Measurements from ENCODE around the gene COL13A1. TPM values are rescaled to one million over a fixed set of nuclear protein-coding genes. Genes with fewer than 3 reads are reported as not detected.

Gene COL13A1
- total RNA-seq, 3 donors from 2014 or later (not counting 1 experiment from before 2014, with no cell fraction given) = 5.2 to 22.0 (median 10.3) TPM

GRCh38 chr10:69894156-69894555, 92.5 kb downstream of the COL13A1 start:
- TF ChIP-seq CTCF (IDR thresholded peaks at IDR 0.05) = no peak
- Histone ChIP-seq H3K36me3 (ENCODE audit: control insufficient read depth, insufficient read depth, low read length) (no peaks in the 10 kb centered on the region), H3K9me3 (ENCODE audit: control insufficient read depth, insufficient read depth, low read length) (no peaks in the 10 kb centered on the region), H3K27me3 (ENCODE audit: control insufficient read depth, insufficient read depth, low read length) (no peaks in the 10 kb centered on the region), H3K27ac (ENCODE audit: low read length) (no peak overlapping the region), H3K4me1 (ENCODE audit: control insufficient read depth, insufficient read depth, low read length) (no peaks in the 10 kb centered on the region), H3K4me3 (ENCODE audit: low read length) (no peak overlapping the region)
- H3K27ac Mint-ChIP-seq = no peak overlapping the region
- intact Hi-C loops (cut with micrococcal nuclease) = no loop called here
- H3K4me1 Mint-ChIP-seq = peaks cover 0 to 4% of the 10 kb centered on the region in 2 donors
- 88% methylated on average over 1 of the region's 1 CpG for WGBS (ENCODE audit: insufficient coverage)
- no peak overlapping the region for H3K4me3 Mint-ChIP-seq
- H3K27me3 Mint-ChIP-seq (ENCODE audit: low read depth in 2 of 2) = no peaks in the 10 kb centered on the region
- DNase-seq (no peak), ATAC-seq (no peak)
- H3K36me3 Mint-ChIP-seq = no peaks in the 10 kb centered on the region
- H3K9me3 Mint-ChIP-seq = no peaks in the 10 kb centered on the region

GRCh38 chr10:69895759-69896158, 94.1 kb downstream of the COL13A1 start:
- no peaks in the 10 kb centered on the region for H3K4me1 ChIP-seq (ENCODE audit: control insufficient read depth, insufficient read depth, low read length)
- Mint-ChIP-seq H3K4me3 (no peak overlapping the region), H3K27ac (no peak overlapping the region), H3K27me3 (ENCODE audit: low read depth in 2 of 2) (no peaks in the 10 kb centered on the region), H3K4me1 (peaks cover 0 to 4% of the 10 kb centered on the region in 2 donors), H3K9me3 (no peaks in the 10 kb centered on the region), H3K36me3 (no peaks in the 10 kb centered on the region)
- no peaks in the 10 kb centered on the region for H3K27me3 ChIP-seq (ENCODE audit: control insufficient read depth, insufficient read depth, low read length)
- intact Hi-C loops (cut with micrococcal nuclease) = no loop called here
- DNase-seq (no peak), ATAC-seq (no peak)
- H3K4me3 ChIP-seq (ENCODE audit: low read length) = no peak overlapping the region
- no peak overlapping the region for H3K27ac ChIP-seq (ENCODE audit: low read length)
- H3K36me3 ChIP-seq (ENCODE audit: control insufficient read depth, insufficient read depth, low read length) = no peaks in the 10 kb centered on the region
- WGBS (ENCODE audit: insufficient coverage) = 88% methylated on average over 13 of the region's 13 CpGs
- H3K9me3 ChIP-seq (ENCODE audit: control insufficient read depth, insufficient read depth, low read length) = no peaks in the 10 kb centered on the region
- TF ChIP-seq CTCF (IDR thresholded peaks at IDR 0.05) = no peak

GRCh38 chr10:69896606-69897231, 95.0 kb downstream of the COL13A1 start:
- ATAC-seq (no peak), DNase-seq (no peak)
- 90% methylated on average over 10 of the region's 12 CpGs for WGBS (ENCODE audit: insufficient coverage)
- Mint-ChIP-seq H3K27ac (no peak overlapping the region), H3K4me1 (peaks cover 0 to 10% of the 10 kb centered on the region in 2 donors), H3K4me3 (no peak overlapping the region), H3K27me3 (ENCODE audit: low read depth in 2 of 2) (no peaks in the 10 kb centered on the region), H3K9me3 (no peaks in the 10 kb centered on the region), H3K36me3 (no peaks in the 10 kb centered on the region)
- intact Hi-C loops (cut with micrococcal nuclease) = no loop called here
- Histone ChIP-seq H3K4me1 (ENCODE audit: control insufficient read depth, insufficient read depth, low read length) (no peaks in the 10 kb centered on the region), H3K36me3 (ENCODE audit: control insufficient read depth, insufficient read depth, low read length) (no peaks in the 10 kb centered on the region), H3K4me3 (ENCODE audit: low read length) (no peak overlapping the region), H3K27ac (ENCODE audit: low read length) (no peak overlapping the region), H3K27me3 (ENCODE audit: control insufficient read depth, insufficient read depth, low read length) (no peaks in the 10 kb centered on the region), H3K9me3 (ENCODE audit: control insufficient read depth, insufficient read depth, low read length) (no peaks in the 10 kb centered on the region)
- TF ChIP-seq CTCF (IDR thresholded peaks at IDR 0.05) = no peak

GRCh38 chr10:69897432-69897831, 95.7 kb downstream of the COL13A1 start:
- Histone ChIP-seq H3K27ac (ENCODE audit: low read length) (no peak overlapping the region), H3K9me3 (ENCODE audit: control insufficient read depth, insufficient read depth, low read length) (no peaks in the 10 kb centered on the region), H3K27me3 (ENCODE audit: control insufficient read depth, insufficient read depth, low read length) (no peaks in the 10 kb centered on the region), H3K4me1 (ENCODE audit: control insufficient read depth, insufficient read depth, low read length) (no peaks in the 10 kb centered on the region), H3K36me3 (ENCODE audit: control insufficient read depth, insufficient read depth, low read length) (no peaks in the 10 kb centered on the region), H3K4me3 (ENCODE audit: low read length) (no peak overlapping the region)
- Mint-ChIP-seq H3K4me3 (no peak overlapping the region), H3K4me1 (peaks cover 0 to 10% of the 10 kb centered on the region in 2 donors), H3K36me3 (no peaks in the 10 kb centered on the region), H3K27ac (no peak overlapping the region), H3K9me3 (no peaks in the 10 kb centered on the region), H3K27me3 (ENCODE audit: low read depth in 2 of 2) (no peaks in the 10 kb centered on the region)
- no peak for TF ChIP-seq CTCF (IDR thresholded peaks at IDR 0.05)
- no peak for DNase-seq
- intact Hi-C loops (cut with micrococcal nuclease) = no loop called here
- ATAC-seq = no peak
- 94% methylated on average over 9 of the region's 9 CpGs for WGBS (ENCODE audit: insufficient coverage)

Data from natural killer cell (primary cell).